ENCODE results near the gene SLC1A2. TPM values are rescaled to one million over a fixed set of nuclear protein-coding genes. Genes with fewer than 3 reads are reported as not detected.

Gene SLC1A2
- total RNA-seq, 4 donors from 2014 or later: 0.17 to 0.69 (median 0.37) TPM

- Histone ChIP-seq H3K9me3 (no peaks in the 10 kb centered on the region), H3K27ac (replicated peaks in 1 of 4) (no peak overlapping the region), H3K27me3 (no peaks in the 10 kb centered on the region), H3K4me1 (peaks cover 7 to 19% (median 14%) of the 10 kb centered on the region in 4 donors), H3K36me3 (no peaks in the 10 kb centered on the region), H3K4me3 (no peak overlapping the region)
- TF ChIP-seq EP300 (IDR thresholded peaks at IDR 0.05) (no peak), POLR2A (IDR thresholded peaks at IDR 0.05; ENCODE audit: low read depth) (no peak), CTCF (IDR thresholded peaks at IDR 0.05) (no peak), POLR2AphosphoS5 (IDR thresholded peaks at IDR 0.05) (no peak)
- WGBS: 90% methylated on average over 6 of the region's 6 CpGs
- intact Hi-C loops (cut with DNase I): loop anchor here (10.0 kb wide), 1 partner anchor 292 kb away; no protein-coding TSS in a partner anchor
- no peak for DNase-seq (ENCODE audit: extremely low spot score)
These were observed 42.1 kb downstream of the SLC1A2 start for GRCh38 chr11:35377262-35377661.

- no peaks in the 10 kb centered on the region for H3K9me3 ChIP-seq
- H3K4me1 ChIP-seq: peaks cover 7 to 19% (median 14%) of the 10 kb centered on the region in 4 donors
- H3K27me3 ChIP-seq: no peaks in the 10 kb centered on the region
- no peak overlapping the region for H3K4me3 ChIP-seq
- no peak overlapping the region for H3K27ac ChIP-seq (replicated peaks in 1 of 4)
- TF ChIP-seq EP300 (IDR thresholded peaks at IDR 0.05) (no peak), CTCF (IDR thresholded peaks at IDR 0.05) (no peak), POLR2A (IDR thresholded peaks at IDR 0.05; ENCODE audit: low read depth) (no peak), POLR2AphosphoS5 (IDR thresholded peaks at IDR 0.05) (no peak)
- no peak for DNase-seq (ENCODE audit: extremely low spot score)
- intact Hi-C loops (cut with DNase I): loop anchor here (10.0 kb wide), 1 partner anchor 292 kb away; no protein-coding TSS in a partner anchor
- no peaks in the 10 kb centered on the region for H3K36me3 ChIP-seq
- 75% methylated on average over 3 of the region's 3 CpGs for WGBS
These were observed 42.7 kb downstream of the SLC1A2 start for GRCh38 chr11:35376613-35377012.

GRCh38 chr11:35376118-35376510 lies 43.2 kb downstream of the SLC1A2 start:
- no peak for TF ChIP-seq CTCF (IDR thresholded peaks at IDR 0.05)
- TF ChIP-seq POLR2AphosphoS5 (IDR thresholded peaks at IDR 0.05): no peak
- no peak for TF ChIP-seq EP300 (IDR thresholded peaks at IDR 0.05)
- no peak for TF ChIP-seq POLR2A (IDR thresholded peaks at IDR 0.05; ENCODE audit: low read depth)
- whole genome bisulfite sequencing: 87% methylated on average over 4 of the region's 4 CpGs
- Histone ChIP-seq H3K4me1 (peaks cover 7 to 16% (median 14%) of the 10 kb centered on the region in 4 donors), H3K27ac (replicated peaks in 1 of 4) (no peak overlapping the region), H3K4me3 (no peak overlapping the region), H3K9me3 (no peaks in the 10 kb centered on the region), H3K36me3 (no peaks in the 10 kb centered on the region), H3K27me3 (no peaks in the 10 kb centered on the region)
- no peak for DNase-seq (ENCODE audit: extremely low spot score)
- intact Hi-C loops (cut with DNase I): loop anchor here (10.0 kb wide), 1 partner anchor 291 kb away; no protein-coding TSS in a partner anchor

- no peaks in the 10 kb centered on the region for H3K36me3 ChIP-seq
- H3K4me1 ChIP-seq: peaks cover 7 to 11% (median 8%) of the 10 kb centered on the region in 4 donors
- no peak overlapping the region for H3K4me3 ChIP-seq
- no peak for DNase-seq (ENCODE audit: extremely low spot score)
- no peak overlapping the region for H3K27ac ChIP-seq (replicated peaks in 1 of 4)
- TF ChIP-seq POLR2AphosphoS5 (IDR thresholded peaks at IDR 0.05) (no peak), EP300 (IDR thresholded peaks at IDR 0.05) (no peak), POLR2A (IDR thresholded peaks at IDR 0.05; ENCODE audit: low read depth) (no peak), CTCF (IDR thresholded peaks at IDR 0.05) (no peak)
- H3K27me3 ChIP-seq: no peaks in the 10 kb centered on the region
- intact Hi-C loops (cut with DNase I): loop anchor here (10.0 kb wide), 1 partner anchor 291 kb away; no protein-coding TSS in a partner anchor
- WGBS: 93% methylated on average over 9 of the region's 10 CpGs
- H3K9me3 ChIP-seq: no peaks in the 10 kb centered on the region
These were observed 43.8 kb downstream of the SLC1A2 start for GRCh38 chr11:35375332-35376117.
